ENCODE data around the gene LSM5.

The LSM5 gene

GRCh38 chr7:32462451-32462850 lies 27.7 kb downstream of the LSM5 start:
- DNase-seq (ENCODE audit: low read depth in 2 of 2), result no peak

GRCh38 chr7:32461484-32461883 lies 28.7 kb downstream of the LSM5 start:
- DNase-seq (ENCODE audit: low read depth in 2 of 2), result no peak

GRCh38 chr7:32459788-32460187 lies 30.4 kb downstream of the LSM5 start:
- DNase-seq (ENCODE audit: low read depth in 2 of 2), result no peak

GRCh38 chr7:32458025-32458424 lies 32.2 kb downstream of the LSM5 start:
- no peak for DNase-seq (ENCODE audit: low read depth in 2 of 2)

GRCh38 chr7:32453341-32454011 lies 36.7 kb downstream of the LSM5 start:
- DNase-seq (ENCODE audit: low read depth in 2 of 2), result no peak

GRCh38 chr7:32447218-32447617 lies 43.0 kb downstream of the LSM5 start:
- DNase-seq (ENCODE audit: low read depth in 2 of 2), result no peak

- no peak for DNase-seq (ENCODE audit: low read depth in 2 of 2)
Measured at GRCh38 chr7:32436146-32436928, 53.8 kb downstream of the LSM5 start.
